ENCODE results near the gene NTSR1. TPM values are rescaled to one million over a fixed set of nuclear protein-coding genes. Genes with fewer than 3 reads are reported as not detected.

Gene NTSR1
- total RNA-seq, 4 donors from 2014 or later = 1.5 to 23.9 (median 4.7) TPM

DNA sequence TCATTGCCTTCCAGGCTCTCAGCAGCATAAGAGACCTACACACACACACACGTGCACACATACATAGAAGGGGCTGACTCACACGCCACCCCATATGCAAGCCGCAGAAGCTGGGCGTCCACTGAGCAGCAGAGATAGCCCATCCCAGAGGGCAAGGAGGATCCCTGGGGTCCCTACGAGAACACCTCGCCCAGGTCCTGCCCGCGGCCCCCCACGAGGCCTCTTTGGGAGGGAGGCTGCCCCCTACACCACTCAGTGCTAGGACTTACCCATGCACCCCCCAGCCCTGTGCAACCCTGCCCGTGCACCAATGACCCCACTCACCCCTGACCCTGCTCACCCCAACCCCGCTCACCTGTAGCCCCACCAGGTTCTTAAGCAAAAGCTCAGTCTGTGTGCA lies 20.6 kb upstream of the NTSR1 start:
- no peaks in the 10 kb centered on the region for H3K9me3 ChIP-seq
- 92% methylated on average over 11 of the region's 11 CpGs; no CpG with 5 or more reads in 1 of the 2 donors for WGBS, 2 donors (ENCODE audit: low coverage in 1 of 2)
- H3K4me3 ChIP-seq = no peak overlapping the region
- no peak overlapping the region for H3K27ac ChIP-seq
- H3K4me1 ChIP-seq = peaks cover 0 to 13% (median 5%) of the 10 kb centered on the region in 4 donors
- H3K36me3 ChIP-seq = no peaks in the 10 kb centered on the region
- in situ Hi-C loops (cut with MboI; ENCODE audit: low pct_ligation_motif_present in 1 of 4, low pct_unique_long_range_greater_than_20kb in 1 of 4, low sequenced_read_pairs in 3 of 4) (loop anchor here in 1 of 4 donors (25.0 kb wide), 1 partner anchor 99 kb away; the partner anchor contains the start of gene MRGBP), intact Hi-C loops (cut with DNase I; ENCODE audit: low total_unique reads) (no loop called here)
- H3K27me3 ChIP-seq = peaks cover 11% of the 10 kb centered on the region
- TF ChIP-seq POLR2A (IDR thresholded peaks at IDR 0.05) (no peak), POLR2AphosphoS5 (IDR thresholded peaks at IDR 0.05) (no peak), CTCF (IDR thresholded peaks at IDR 0.05) (no peak), EP300 (IDR thresholded peaks at IDR 0.05; ENCODE audit: low read depth) (no peak)
- no peak for DNase-seq

- intact Hi-C loops (cut with DNase I; ENCODE audit: low total_unique reads) = no loop called here
- no peak overlapping the region for H3K4me3 ChIP-seq
- no peak for DNase-seq
- no peaks in the 10 kb centered on the region for H3K36me3 ChIP-seq
- peaks cover 11% of the 10 kb centered on the region for H3K27me3 ChIP-seq
- WGBS, 2 donors (ENCODE audit: low coverage in 1 of 2) = 71 to 77% methylated on average over 4 to 27 of the region's 29 CpGs
- no peak for TF ChIP-seq POLR2A (IDR thresholded peaks at IDR 0.05)
- TF ChIP-seq CTCF (IDR thresholded peaks at IDR 0.05) = peak in 2 of 5 experiments; percentile 14 to 15
- in situ Hi-C loops (cut with MboI; ENCODE audit: low pct_ligation_motif_present in 1 of 4, low pct_unique_long_range_greater_than_20kb in 1 of 4, low sequenced_read_pairs in 3 of 4) = loop anchor here in 1 of 4 donors (25.0 kb wide), 1 partner anchor 98 kb away; the partner anchor contains the start of gene MRGBP
- no peaks in the 10 kb centered on the region for H3K9me3 ChIP-seq
- no peak overlapping the region for H3K27ac ChIP-seq
- peaks cover 0 to 13% (median 5%) of the 10 kb centered on the region in 4 donors for H3K4me1 ChIP-seq
These were observed 19.7 kb upstream of the NTSR1 start for GRCh38 chr20:62688855-62689460.

DNA sequence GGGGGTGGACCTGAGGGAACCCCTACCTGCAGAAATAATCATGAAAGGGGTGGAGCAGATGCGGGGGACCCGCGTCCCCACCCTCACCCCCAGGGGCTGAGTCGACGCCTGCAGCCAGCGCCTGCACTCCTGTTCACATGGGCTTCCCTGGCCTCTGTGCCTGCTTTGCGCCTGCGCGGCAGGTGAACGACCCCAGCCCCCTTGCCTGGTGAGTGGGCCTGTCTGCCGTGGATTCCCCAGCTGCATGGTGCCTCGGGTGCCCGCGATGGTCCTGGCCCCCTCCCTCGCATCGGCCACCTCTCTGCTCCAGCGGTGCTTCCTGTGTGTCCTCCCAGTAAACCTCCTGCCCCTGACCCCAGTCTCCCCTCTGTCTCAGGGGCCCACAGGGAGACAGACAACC lies 18.8 kb upstream of the NTSR1 start:
- no peak overlapping the region for H3K27ac ChIP-seq
- DNase-seq = no peak
- in situ Hi-C loops (cut with MboI; ENCODE audit: low pct_ligation_motif_present in 1 of 4, low pct_unique_long_range_greater_than_20kb in 1 of 4, low sequenced_read_pairs in 3 of 4) = loop anchor here in 1 of 4 donors (25.0 kb wide), 1 partner anchor 97 kb away; the partner anchor contains the start of gene MRGBP
- peaks cover 11% of the 10 kb centered on the region for H3K27me3 ChIP-seq
- WGBS, 2 donors (ENCODE audit: low coverage in 1 of 2) = 86% methylated on average over 17 of the region's 17 CpGs; no CpG with 5 or more reads in 1 of the 2 donors
- no peaks in the 10 kb centered on the region for H3K36me3 ChIP-seq
- no peak overlapping the region for H3K4me3 ChIP-seq
- intact Hi-C loops (cut with DNase I; ENCODE audit: low total_unique reads) = no loop called here
- peaks cover 0 to 13% (median 5%) of the 10 kb centered on the region in 4 donors for H3K4me1 ChIP-seq
- TF ChIP-seq EP300 (IDR thresholded peaks at IDR 0.05; ENCODE audit: low read depth) (no peak), POLR2AphosphoS5 (IDR thresholded peaks at IDR 0.05) (no peak), POLR2A (IDR thresholded peaks at IDR 0.05) (no peak), CTCF (IDR thresholded peaks at IDR 0.05) (no peak)
- no peaks in the 10 kb centered on the region for H3K9me3 ChIP-seq

GRCh38 chr20:62690261-62690820 lies 18.3 kb upstream of the NTSR1 start:
- no peaks in the 10 kb centered on the region for H3K36me3 ChIP-seq
- DNase-seq = no peak
- H3K4me3 ChIP-seq = no peak overlapping the region
- no peak for TF ChIP-seq CTCF (IDR thresholded peaks at IDR 0.05)
- TF ChIP-seq EP300 (IDR thresholded peaks at IDR 0.05; ENCODE audit: low read depth) = no peak
- TF ChIP-seq POLR2A (IDR thresholded peaks at IDR 0.05) = no peak
- TF ChIP-seq POLR2AphosphoS5 (IDR thresholded peaks at IDR 0.05) = no peak
- peaks cover 0 to 13% (median 5%) of the 10 kb centered on the region in 4 donors for H3K4me1 ChIP-seq
- in situ Hi-C loops (cut with MboI; ENCODE audit: low pct_ligation_motif_present in 1 of 4, low pct_unique_long_range_greater_than_20kb in 1 of 4, low sequenced_read_pairs in 3 of 4) (loop anchor here in 1 of 4 donors (25.0 kb wide), 1 partner anchor 97 kb away; the partner anchor contains the start of gene MRGBP), intact Hi-C loops (cut with DNase I; ENCODE audit: low total_unique reads) (no loop called here)
- no peaks in the 10 kb centered on the region for H3K9me3 ChIP-seq
- H3K27me3 ChIP-seq = peaks cover 10% of the 10 kb centered on the region
- 20 to 78% methylated on average over 1 to 17 of the region's 17 CpGs for WGBS, 2 donors (ENCODE audit: low coverage in 1 of 2)
- H3K27ac ChIP-seq = no peak overlapping the region
